Skeletal muscle satellite cell (primary cell): ENCODE measurements around the gene SMIM13. TPM values are rescaled to one million over a fixed set of nuclear protein-coding genes. Genes with fewer than 3 reads are reported as not detected.

ENCODE experiments used
- H3K27me3 ChIP-seq: 2 replicates; pipeline ENCODE4 v1.7.0; 2013; ENCODE audit warnings: low read length; ENCODE audit not compliant: control insufficient read depth, insufficient read depth
- H3K36me3 ChIP-seq: 2 replicates; pipeline ENCODE4 v1.7.0; 2013; ENCODE audit warnings: mild to moderate bottlenecking, control low read depth, low read length; ENCODE audit not compliant: insufficient read depth
- H3K4me1 ChIP-seq: 2 replicates; pipeline ENCODE4 v1.7.0; 2013; ENCODE audit warnings: low read length; ENCODE audit not compliant: control insufficient read depth, insufficient read depth
- H3K4me2 ChIP-seq: 2 replicates; pipeline ENCODE4 v1.7.0; 2013; ENCODE audit warnings: mild to moderate bottlenecking, low read length
- H3K4me3 ChIP-seq: 2 replicates; pipeline ENCODE4 v1.7.0; 2013; ENCODE audit warnings: low read length
- H3K9ac ChIP-seq: 2 replicates; pipeline ENCODE4 v1.7.0; 2013; ENCODE audit warnings: mild to moderate bottlenecking, low read depth, low read length, moderate library complexity
- H3K9me3 ChIP-seq: replicated peaks from 2 replicates; pipeline ENCODE4 v1.7.0; 2013; ENCODE audit warnings: mild to moderate bottlenecking, control low read depth, low read length
- small RNA-seq: library from RNA; depleted of rRNA; stranded (forward); fragments of <200 nt; gene quantifications from one replicate; pipeline ENCODE3, GENCODE V24; 2012

The SMIM13 gene

DNA sequence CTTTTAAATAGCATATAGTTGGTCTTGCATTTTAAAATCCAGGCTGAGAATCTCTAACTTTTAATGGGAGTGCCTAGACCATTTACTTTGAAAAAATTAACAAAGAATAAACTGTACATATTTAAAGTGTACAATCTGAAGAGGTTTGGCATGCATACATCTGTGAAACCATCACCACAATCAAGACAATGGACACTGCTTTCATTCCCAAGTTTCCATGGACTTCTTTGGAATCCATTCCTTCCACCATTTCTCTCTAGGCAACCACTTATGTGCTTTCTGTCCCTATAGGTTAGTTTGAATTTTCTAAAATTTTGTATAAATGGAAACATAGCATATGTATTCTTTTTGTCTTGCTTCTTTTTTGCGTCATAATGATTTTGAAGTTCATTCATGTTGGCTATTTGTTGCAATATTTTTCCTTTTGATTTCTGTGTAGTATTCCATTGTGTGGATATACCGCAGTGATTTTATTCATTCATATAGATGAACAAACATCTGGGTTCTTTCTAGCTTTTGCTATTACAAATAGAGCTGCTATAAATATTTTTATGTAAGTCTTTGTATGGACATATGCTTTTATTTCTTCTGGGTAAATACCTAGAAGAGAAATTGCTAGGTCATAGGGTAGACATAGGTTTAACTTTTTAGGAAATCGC lies 88.0 kb downstream of the SMIM13 start:
- H3K4me1 ChIP-seq, result peaks cover 9% of the 10 kb centered on the region

DNA sequence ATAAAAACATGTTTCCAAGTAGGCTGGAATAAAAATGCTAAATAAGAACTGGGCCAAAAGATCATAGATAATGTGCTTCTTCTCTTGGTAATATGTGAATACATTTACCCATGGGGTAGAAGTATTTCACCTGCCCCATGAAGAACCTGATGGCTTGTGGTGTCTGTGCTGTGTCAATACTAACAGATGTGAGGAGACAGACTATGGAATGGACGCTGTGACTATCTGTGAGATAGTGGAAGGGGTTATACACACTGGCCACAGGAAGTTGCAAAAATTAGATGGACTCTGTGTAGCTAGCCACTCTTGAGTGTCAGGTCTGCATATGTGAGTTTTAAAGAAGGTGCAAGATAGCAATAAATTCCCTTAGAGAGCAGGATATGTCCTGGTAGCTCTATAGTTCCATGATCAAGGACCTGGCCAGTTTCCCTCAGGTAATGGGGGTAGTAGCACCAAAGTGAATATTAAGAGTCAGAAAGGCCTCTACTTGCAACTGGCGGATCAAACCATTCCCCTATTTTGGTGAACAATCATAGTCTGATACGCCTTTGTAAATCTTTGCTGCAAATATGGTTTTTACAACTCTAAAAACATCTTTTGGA lies 90.2 kb downstream of the SMIM13 start:
- Histone ChIP-seq H3K9ac (no peak overlapping the region), H3K36me3 (peaks cover 37% of the 10 kb centered on the region), H3K4me2 (no peak overlapping the region), H3K27me3 (no peaks in the 10 kb centered on the region), H3K9me3 (no peaks in the 10 kb centered on the region), H3K4me1 (peaks cover 19% of the 10 kb centered on the region), H3K4me3 (no peak overlapping the region)

More for the DNA sequence above, 88.0 kb downstream of the SMIM13 start:
- no peaks in the 10 kb centered on the region for H3K27me3 ChIP-seq
- no peak overlapping the region for H3K4me2 ChIP-seq
- H3K9me3 ChIP-seq, result no peaks in the 10 kb centered on the region
- H3K36me3 ChIP-seq, result peaks cover 25% of the 10 kb centered on the region
- H3K9ac ChIP-seq, result no peak overlapping the region
- no peak overlapping the region for H3K4me3 ChIP-seq

DNA sequence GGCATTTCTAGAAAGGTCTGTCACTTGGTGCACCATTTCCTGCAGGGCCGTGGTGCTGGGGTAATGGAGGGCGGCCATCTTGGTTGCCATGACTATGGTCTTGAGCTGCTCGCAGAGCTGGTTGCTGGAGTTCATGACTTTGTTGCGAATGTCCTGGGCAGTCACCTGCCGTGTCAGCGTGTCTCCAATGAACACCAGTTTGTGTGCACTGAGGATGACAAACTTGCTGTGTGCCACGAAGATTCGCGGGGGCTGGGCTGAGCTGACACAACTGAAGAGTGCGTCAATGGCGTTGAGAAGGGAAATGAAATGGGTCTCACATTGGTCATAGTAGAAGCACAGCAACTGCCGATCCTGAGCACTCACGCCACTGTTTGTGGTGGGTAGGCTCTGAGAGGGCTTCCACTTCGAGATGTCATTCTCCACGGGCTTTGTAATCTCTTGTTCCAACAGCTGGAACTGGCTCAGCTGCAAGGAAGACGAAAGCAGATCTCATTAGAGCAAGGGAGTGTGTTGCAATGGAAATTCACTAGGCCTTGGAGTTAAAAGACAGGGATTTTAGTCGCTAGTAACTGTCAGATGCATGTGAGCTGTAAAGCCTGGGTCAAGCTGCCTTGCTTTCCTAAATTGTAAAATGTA lies 91.7 kb downstream of the SMIM13 start:
- no peaks in the 10 kb centered on the region for H3K9me3 ChIP-seq

DNA sequence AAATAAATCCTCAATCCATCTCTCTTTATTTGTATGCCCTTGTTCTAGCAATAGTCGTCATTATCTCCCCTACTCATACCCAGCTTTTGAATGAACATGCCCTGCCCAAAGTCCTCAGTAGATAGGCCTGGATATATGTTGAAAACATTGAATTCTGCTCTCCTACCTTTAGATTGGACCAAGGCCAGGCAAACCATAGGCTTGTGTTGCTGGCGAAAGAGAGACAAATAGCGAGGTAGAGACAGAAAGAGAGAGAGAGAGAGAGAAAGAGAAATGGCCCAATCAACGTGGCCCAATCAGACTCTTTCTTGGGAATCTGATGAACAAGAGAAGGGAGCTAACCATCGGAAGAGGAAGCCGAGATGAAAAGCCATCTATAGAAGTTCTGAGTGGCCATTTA lies 93.7 kb downstream of the SMIM13 start:
- Histone ChIP-seq H3K9me3 (no peaks in the 10 kb centered on the region), H3K4me3 (no peak overlapping the region), H3K36me3 (peaks cover 68% of the 10 kb centered on the region), H3K4me2 (no peak overlapping the region), H3K9ac (no peak overlapping the region), H3K27me3 (no peaks in the 10 kb centered on the region), H3K4me1 (peaks cover 10% of the 10 kb centered on the region)

More for the DNA sequence above, 91.7 kb downstream of the SMIM13 start:
- no peak overlapping the region for H3K4me2 ChIP-seq
- no peaks in the 10 kb centered on the region for H3K27me3 ChIP-seq
- H3K4me3 ChIP-seq, result no peak overlapping the region
- peaks cover 51% of the 10 kb centered on the region for H3K36me3 ChIP-seq
- peaks cover 11% of the 10 kb centered on the region for H3K4me1 ChIP-seq
- H3K9ac ChIP-seq, result no peak overlapping the region

Small RNAs within 50 kb of the gene (small RNA-seq; reads per million reads assigned to genes)
- gene AL136139.1, result not detected
